HG03558 (cell line): ENCODE data around the gene OR8K3.

ENCODE experiments used
- ATAC-seq: cut with Tn5 transposase; IDR thresholded peaks from one replicate; pipeline ENCODE4 v1.9.1; 2021; ENCODE audit warnings: moderate number of reproducible peaks; ENCODE audit not compliant: unreplicated experiment; ENCODE audit errors: extremely low read depth

OR8K3 gene

DNA sequence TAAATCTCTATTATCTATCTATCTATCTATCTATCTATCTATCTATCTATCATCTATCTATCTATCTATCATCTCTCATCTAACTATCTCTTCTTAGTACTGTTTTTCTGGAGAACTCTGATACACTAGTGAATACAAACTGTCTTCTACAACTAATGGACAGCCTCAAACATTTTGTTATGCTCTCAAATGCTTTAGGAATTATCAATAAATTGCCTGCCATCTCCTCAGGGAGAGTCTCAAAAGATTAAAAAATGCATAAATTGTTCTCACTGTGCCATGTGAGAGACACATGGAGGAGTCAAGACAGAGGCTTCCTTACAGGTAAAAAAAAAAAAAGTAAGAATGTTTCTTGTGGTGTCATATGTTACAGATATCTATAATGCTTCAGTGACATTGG, at the start of gene OR8K3:
OR8K3 (plus strand) TSS at position 301 of the 400 bp plus-strand sequence. CDS start 3,163 bp downstream, outside the sequence.
- no peak for ATAC-seq

DNA sequence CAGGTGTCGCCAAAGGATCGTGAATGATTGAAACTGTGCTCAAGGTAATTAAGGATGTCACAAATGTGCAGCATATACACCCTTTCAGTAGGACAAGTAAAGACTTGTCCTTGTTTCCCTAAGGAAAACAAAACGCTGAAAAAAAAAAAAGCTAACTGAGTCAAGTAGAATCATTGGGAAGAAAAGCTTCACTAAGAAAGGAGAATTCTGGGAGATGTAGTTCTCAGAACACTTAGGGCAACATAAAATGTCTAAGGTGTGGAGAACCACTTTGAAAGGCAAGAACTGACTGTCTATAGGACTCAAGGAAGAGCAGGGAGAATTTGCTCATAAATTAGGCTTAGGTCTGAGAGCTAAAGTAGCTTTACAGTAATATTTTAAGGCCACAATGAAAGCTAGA, 43.9 kb upstream of the OR8K3 start:
- ATAC-seq: no peak

- no peak for ATAC-seq
Measured at GRCh38 chr11:56273854-56274253, 41.1 kb upstream of the OR8K3 start, which contains the start of gene OR5T1. Gene OR5T1 (plus strand): TSS chr11:56274154. CDS start chr11:56275639, 1,485 bp downstream.

DNA sequence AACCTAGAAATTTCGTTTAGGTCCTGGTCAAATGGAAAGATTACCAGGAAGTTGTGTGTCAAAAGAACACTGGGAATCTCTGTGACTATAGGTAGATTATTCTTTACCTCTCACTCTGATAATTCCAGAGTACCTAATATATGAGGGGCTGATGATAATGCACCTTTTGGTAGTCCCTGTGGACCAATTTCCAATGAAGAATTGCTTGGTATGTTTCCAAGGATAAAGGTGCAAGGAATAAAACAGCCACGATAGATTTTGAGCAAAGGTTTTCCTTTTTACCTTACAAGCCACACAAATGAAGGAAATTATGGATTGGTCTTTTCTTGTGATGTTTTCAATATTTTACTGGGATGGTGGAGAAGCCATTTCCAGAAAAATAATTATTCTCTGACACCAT, 22.8 kb upstream of the OR8K3 start, which contains the start of gene OR8H1:
OR8H1 (minus strand) TSS at position 101 of the 400 bp plus-strand sequence. CDS start 1,192 bp downstream, outside the sequence.
- ATAC-seq: no peak

GRCh38 chr11:56296898-56297297, 18.0 kb upstream of the OR8K3 start:
- ATAC-seq: no peak

GRCh38 chr11:56307836-56308235, 7.1 kb upstream of the OR8K3 start:
- no peak for ATAC-seq

DNA sequence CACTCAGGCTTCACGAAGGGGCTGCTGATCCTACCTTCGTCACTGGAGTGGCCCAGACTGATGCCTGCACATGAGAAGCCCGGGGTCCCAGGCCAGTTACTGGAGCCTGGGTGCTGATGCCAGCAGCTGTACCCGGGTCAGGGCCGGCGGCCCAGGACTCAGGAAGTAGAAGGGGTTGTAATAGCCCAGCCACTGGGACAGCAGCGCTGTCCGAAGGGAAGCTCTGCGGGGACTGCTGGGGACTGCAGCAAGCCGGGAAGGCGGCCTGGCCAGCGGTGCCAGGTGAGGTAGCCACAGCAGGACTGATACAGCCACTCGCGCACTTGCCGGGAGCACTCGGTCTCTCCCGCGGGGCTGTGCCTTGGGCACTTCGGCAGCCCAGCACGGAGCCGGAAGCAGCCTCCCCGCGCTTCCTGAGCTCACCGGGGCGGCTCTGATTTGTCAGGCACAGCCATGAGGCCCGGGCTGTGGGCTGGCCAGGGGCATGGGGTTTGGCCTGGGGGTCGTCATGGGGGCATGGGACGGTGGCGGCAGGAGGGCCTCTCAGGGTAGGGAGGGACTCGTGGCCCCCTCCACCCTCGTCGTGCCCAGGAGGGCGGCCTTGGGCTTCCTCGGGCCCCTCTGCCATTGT, 17.0 kb downstream of the OR8K3 start:
- ATAC-seq: no peak

DNA sequence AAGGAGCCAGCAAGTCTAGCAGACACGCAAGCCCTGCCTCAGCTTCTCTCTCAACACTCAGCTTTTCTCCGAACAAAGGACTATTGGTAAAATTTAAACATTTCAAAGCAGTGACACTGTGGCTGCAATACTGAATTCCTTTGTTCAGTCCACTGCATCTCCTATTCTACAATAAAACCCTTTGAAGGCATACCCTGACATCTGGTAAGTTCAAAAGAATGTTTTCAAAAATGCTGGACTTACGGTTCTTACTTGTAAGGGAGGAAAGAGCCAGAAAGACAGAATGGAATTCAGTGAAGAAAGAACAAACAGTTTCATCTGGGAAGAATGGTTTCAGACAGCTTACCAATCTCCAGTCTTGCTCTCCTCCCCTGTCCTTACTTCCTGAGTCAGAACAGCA, 18.2 kb downstream of the OR8K3 start:
- ATAC-seq: no peak

DNA sequence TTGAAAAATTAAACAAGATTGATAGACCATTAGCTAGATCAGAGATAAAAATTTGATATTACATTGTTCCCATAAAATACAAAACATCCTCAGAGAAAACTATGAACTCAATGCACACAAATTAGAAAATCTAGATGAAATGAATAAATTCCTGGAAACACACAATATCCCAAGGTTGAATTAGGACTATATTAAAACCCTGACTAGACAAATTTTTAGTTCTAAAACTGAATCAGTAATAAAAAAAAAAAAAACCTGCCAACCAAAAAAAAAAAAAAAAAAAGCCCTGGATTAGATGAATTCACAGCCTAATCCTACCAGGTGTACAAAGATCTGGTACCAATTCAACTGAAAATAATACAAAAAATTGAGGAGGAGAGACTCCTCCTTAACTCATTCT, 25.3 kb downstream of the OR8K3 start:
- ATAC-seq: no peak

GRCh38 chr11:56345739-56346138, 30.8 kb downstream of the OR8K3 start, which contains the start of gene OR8K1:
Gene OR8K1 (plus strand): TSS chr11:56346039. CDS start chr11:56346039, 0 bp downstream.
- no peak for ATAC-seq

DNA sequence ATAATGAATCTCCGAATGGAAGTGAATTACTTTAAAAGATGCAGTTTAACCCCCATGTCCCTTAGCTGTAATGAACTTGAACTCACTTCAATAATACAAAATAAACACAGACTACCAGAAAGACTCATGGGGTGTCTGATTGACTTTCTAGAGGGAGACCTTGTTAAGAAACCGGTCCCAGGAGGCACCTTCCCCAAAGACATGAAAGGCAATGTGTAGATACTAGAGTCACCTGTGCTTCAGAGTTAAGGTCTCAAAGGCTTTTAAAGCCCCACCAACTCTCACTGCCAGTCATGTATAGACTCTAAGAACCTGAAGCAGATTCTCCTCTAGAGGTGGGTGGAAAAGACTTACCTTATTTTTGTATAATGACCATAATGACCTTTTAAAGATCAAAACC, 39.0 kb downstream of the OR8K3 start, which contains the start of gene OR8J1:
OR8J1 (plus strand) TSS at position 301 of the 400 bp plus-strand sequence. CDS start 5,956 bp downstream, outside the sequence.
- no peak for ATAC-seq
